GM18861 (cell line): ENCODE data around the gene PAFAH1B1.
"Not testable (repeated sequence)": the region's sequence is repeated elsewhere in the genome, so short reads cannot be mapped to it uniquely, and the experiment has no call there.

ENCODE experiments used
- ATAC-seq: cut with Tn5 transposase; IDR thresholded peaks from one replicate; pipeline ENCODE4 v1.9.1; 2021; ENCODE audit not compliant: unreplicated experiment

PAFAH1B1 gene

GRCh38 chr17:2592971-2593820, at the start of gene PAFAH1B1:
TSS of gene PAFAH1B1 (plus strand) at chr17:2593654. CDS start at chr17:2638289, 44,635 bp downstream.
- peak; percentile 65 for ATAC-seq

DNA sequence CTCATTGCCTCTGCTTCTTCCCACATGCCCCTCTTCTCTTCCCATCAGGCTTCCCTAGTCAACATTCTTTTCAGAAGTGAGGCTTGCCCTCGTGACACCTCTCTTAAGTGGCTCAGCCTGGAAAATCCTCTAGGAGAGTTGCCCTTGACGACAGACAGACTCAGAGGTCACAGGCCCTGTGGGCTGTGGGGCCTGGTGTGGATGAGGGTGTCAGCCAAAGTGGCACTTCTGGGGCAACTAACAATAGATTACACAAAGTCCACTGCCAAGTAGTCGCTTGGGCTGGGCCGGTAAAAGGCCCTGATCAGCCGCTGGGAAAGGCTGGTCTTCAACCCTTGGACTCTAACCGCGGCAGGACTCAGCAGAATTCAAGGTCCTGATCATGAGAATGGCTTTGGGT, 48.1 kb upstream of the PAFAH1B1 start:
- ATAC-seq, result no peak

DNA sequence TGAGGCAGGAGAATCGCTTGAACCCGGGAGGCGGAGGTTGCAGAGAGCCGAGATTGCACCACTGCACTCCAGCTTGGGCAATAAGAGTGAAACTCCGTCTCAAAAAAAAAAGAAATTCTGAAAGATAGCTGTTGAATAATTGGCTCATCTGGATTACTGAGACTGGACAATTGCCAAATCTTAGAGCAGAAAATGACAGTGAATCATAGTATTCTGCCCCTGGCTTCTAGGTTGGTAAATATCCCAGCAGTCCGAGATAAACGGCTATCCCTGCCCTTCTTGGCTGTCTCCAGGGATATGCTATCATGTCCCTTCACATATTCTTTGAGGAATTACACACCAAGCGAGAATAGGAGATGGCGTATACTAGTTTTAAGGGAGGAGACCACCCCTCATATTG, 46.3 kb upstream of the PAFAH1B1 start:
- no peak for ATAC-seq

- not testable (repeated sequence) for ATAC-seq
These were observed 45.4 kb upstream of the PAFAH1B1 start for GRCh38 chr17:2548026-2548425.

GRCh38 chr17:2549392-2550211, 43.9 kb upstream of the PAFAH1B1 start:
- no peak for ATAC-seq

DNA sequence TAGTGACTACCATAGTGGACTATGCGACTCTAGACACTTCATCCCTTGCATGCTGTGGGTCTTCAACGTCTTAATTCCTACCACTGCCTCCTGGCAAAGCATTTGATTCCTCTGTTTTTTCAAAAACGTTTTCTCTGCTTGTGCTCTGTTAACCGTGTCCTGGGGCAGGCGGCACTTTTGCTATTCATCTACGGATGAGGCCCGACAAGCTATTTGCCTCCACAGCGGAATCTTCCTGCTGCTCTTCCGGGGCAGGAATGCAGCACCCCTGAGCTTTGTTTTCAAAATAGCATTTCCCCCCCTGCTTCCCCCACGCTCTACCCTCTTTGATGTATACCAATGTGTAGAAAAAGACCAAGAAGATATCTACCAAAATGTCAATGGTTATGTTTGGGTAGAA, 42.0 kb upstream of the PAFAH1B1 start:
- no peak for ATAC-seq

GRCh38 chr17:2551928-2552327, 41.5 kb upstream of the PAFAH1B1 start:
- no peak for ATAC-seq

GRCh38 chr17:2560658-2561057, 32.8 kb upstream of the PAFAH1B1 start:
- no peak for ATAC-seq

GRCh38 chr17:2562162-2562858, 31.1 kb upstream of the PAFAH1B1 start:
- no peak for ATAC-seq

DNA sequence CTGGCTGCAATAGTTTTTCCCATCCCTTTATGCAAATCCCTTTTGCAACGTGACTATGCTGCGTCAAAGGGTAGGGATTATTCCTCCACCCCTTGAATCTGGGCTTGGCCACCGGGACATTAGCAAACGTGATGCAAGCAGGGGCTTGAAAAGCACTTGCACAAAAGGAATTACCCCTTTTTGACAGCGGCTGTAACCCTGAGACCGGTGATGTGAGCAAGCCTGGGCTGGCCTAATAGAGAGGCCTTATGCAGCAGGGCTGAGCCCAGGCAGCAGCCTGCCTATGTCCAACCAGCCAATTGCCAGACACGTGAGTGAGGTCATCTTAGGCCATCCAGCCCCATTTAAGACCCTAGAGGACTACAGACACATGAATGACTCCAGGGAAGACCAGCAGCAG, 30.4 kb upstream of the PAFAH1B1 start:
- no peak for ATAC-seq

DNA sequence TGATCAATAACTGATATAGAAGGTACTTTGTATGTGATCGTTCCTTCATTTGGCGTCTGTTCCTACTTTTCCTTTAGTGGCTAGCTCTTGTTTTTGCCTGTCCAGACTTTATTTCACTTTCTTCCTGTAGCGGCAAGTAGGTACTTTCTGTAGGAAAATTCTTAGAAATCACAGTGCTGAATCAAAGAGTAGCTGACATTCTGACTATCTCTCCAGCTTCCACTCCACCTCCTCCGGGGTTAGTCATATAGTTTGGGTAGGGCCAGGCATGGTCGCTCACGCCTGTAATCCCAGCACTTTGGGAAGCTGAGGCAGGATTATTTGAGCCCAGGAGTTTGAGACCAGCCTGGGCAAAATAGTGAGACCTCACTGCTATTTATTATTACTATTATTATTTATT, 29.9 kb upstream of the PAFAH1B1 start:
- ATAC-seq, result no peak

GRCh38 chr17:2564877-2565276, 28.6 kb upstream of the PAFAH1B1 start:
- ATAC-seq, result no peak

GRCh38 chr17:2566056-2566455, 27.4 kb upstream of the PAFAH1B1 start:
- ATAC-seq, result no peak

- ATAC-seq, result peak; percentile 85
These were observed 21.7 kb upstream of the PAFAH1B1 start for GRCh38 chr17:2571523-2572303.

- not testable (repeated sequence) for ATAC-seq
These were observed 21.2 kb upstream of the PAFAH1B1 start for GRCh38 chr17:2572304-2572609.

DNA sequence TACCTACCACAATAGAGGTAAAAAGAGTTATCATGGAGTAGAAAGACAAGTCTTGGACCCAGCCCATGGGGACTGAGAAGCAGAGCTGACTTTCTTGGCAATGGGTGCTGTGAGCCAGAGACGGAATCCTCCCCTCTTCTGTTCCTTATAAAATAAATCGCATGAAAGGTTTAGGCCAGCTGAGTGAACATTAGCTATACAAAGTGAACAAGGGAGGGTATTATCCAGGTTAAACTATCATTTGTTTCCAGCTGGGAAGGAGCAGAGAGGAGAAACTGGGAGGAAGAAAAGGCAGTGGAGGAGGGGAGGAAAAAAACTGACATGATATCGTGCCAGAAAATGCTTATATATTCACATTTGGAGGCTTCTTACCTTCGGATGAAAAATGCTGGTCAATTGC, 13.3 kb upstream of the PAFAH1B1 start:
- ATAC-seq, result no peak

DNA sequence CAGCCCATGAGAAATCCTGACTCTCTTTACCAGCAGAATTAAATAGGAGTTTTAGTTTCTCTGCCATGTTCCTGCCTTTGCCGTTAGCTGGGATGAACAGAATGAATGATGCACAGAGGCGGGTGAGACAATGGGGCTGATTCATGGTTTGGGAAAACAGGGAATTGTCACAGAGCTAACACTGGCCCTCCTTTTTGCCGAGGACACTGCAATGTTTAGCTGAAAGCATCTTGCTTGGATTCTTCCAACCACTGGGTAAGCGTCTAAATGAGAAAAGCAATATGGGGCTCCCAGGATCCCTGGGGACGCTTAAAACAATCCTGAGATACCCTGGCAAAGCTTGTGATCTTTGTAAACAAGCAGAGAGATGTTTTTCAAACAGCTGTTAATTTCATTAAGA, 12.8 kb upstream of the PAFAH1B1 start:
- no peak for ATAC-seq

GRCh38 chr17:2582493-2582892, 11.0 kb upstream of the PAFAH1B1 start:
- ATAC-seq, result no peak

- ATAC-seq, result no peak
These were observed 2.3 kb upstream of the PAFAH1B1 start for GRCh38 chr17:2591040-2591640.
